ENCODE results near the gene ERG. TPM values are rescaled to one million over a fixed set of nuclear protein-coding genes. Genes with fewer than 3 reads are reported as not detected.

Gene ERG
- total and polyA plus RNA-seq, 2 donors, result 3.9 to 5.8 TPM

GRCh38 chr21:38428211-38428610 lies 70.1 kb downstream of the ERG start:
- no peaks in the 10 kb centered on the region for H3K9me3 ChIP-seq (ENCODE audit: control insufficient read depth in 2 of 2, insufficient read depth in 1 of 2, low read length in 1 of 2)
- no peak for DNase-seq (ENCODE audit: low read depth in 6 of 9, low spot score in 9 of 9)
- peaks cover 4 to 11% of the 10 kb centered on the region in 2 donors for H3K4me1 ChIP-seq (ENCODE audit: control insufficient read depth in 2 of 2, insufficient read depth in 2 of 2, low read length in 2 of 2)
- H3K4me3 ChIP-seq (ENCODE audit: low read length in 2 of 2), result no peak overlapping the region
- H3K27ac ChIP-seq (ENCODE audit: low read depth in 1 of 2, low read length in 1 of 2), result no peak overlapping the region
- 95% methylated on average over 7 of the region's 7 CpGs for WGBS
- H3K36me3 ChIP-seq (ENCODE audit: control insufficient read depth in 2 of 2, insufficient read depth in 2 of 2, low read length in 1 of 2), result no peaks in the 10 kb centered on the region
- H3K27me3 ChIP-seq (ENCODE audit: control insufficient read depth in 2 of 2, insufficient read depth in 1 of 2, low read length in 1 of 2), result no peaks in the 10 kb centered on the region

- no peaks in the 10 kb centered on the region for H3K27me3 ChIP-seq (ENCODE audit: control insufficient read depth in 2 of 2, insufficient read depth in 1 of 2, low read length in 1 of 2)
- 47% methylated on average over 11 of the region's 11 CpGs for WGBS
- H3K36me3 ChIP-seq (ENCODE audit: control insufficient read depth in 2 of 2, insufficient read depth in 2 of 2, low read length in 1 of 2), result no peaks in the 10 kb centered on the region
- no peaks in the 10 kb centered on the region for H3K9me3 ChIP-seq (ENCODE audit: control insufficient read depth in 2 of 2, insufficient read depth in 1 of 2, low read length in 1 of 2)
- H3K27ac ChIP-seq (ENCODE audit: low read depth in 1 of 2, low read length in 1 of 2), result peak overlapping the region in 1 of 2 donors; percentile 57
- H3K4me1 ChIP-seq (ENCODE audit: control insufficient read depth in 2 of 2, insufficient read depth in 2 of 2, low read length in 2 of 2), result peaks cover 9 to 22% of the 10 kb centered on the region in 2 donors
- peak; percentile 23 to 81 (median 45) for DNase-seq (ENCODE audit: low read depth in 6 of 9, low spot score in 9 of 9)
- H3K4me3 ChIP-seq (ENCODE audit: low read length in 2 of 2), result no peak overlapping the region
Observed at GRCh38 chr21:38424305-38425019, 73.8 kb downstream of the ERG start.

GRCh38 chr21:38422082-38422481 lies 76.2 kb downstream of the ERG start:
- Histone ChIP-seq H3K9me3 (ENCODE audit: control insufficient read depth in 2 of 2, insufficient read depth in 1 of 2, low read length in 1 of 2) (no peaks in the 10 kb centered on the region), H3K27ac (ENCODE audit: low read depth in 1 of 2, low read length in 1 of 2) (no peak overlapping the region), H3K36me3 (ENCODE audit: control insufficient read depth in 2 of 2, insufficient read depth in 2 of 2, low read length in 1 of 2) (no peaks in the 10 kb centered on the region), H3K4me1 (ENCODE audit: control insufficient read depth in 2 of 2, insufficient read depth in 2 of 2, low read length in 2 of 2) (peaks cover 9 to 22% of the 10 kb centered on the region in 2 donors), H3K4me3 (ENCODE audit: low read length in 2 of 2) (no peak overlapping the region), H3K27me3 (ENCODE audit: control insufficient read depth in 2 of 2, insufficient read depth in 1 of 2, low read length in 1 of 2) (no peaks in the 10 kb centered on the region)
- no peak for DNase-seq (ENCODE audit: low read depth in 6 of 9, low spot score in 9 of 9)
- 98% methylated on average over 5 of the region's 5 CpGs for WGBS

- Histone ChIP-seq H3K4me3 (ENCODE audit: low read length in 2 of 2) (no peak overlapping the region), H3K36me3 (ENCODE audit: control insufficient read depth in 2 of 2, insufficient read depth in 2 of 2, low read length in 1 of 2) (no peaks in the 10 kb centered on the region), H3K4me1 (ENCODE audit: control insufficient read depth in 2 of 2, insufficient read depth in 2 of 2, low read length in 2 of 2) (peaks cover 9 to 22% of the 10 kb centered on the region in 2 donors), H3K27ac (ENCODE audit: low read depth in 1 of 2, low read length in 1 of 2) (no peak overlapping the region), H3K9me3 (ENCODE audit: control insufficient read depth in 2 of 2, insufficient read depth in 1 of 2, low read length in 1 of 2) (no peaks in the 10 kb centered on the region), H3K27me3 (ENCODE audit: control insufficient read depth in 2 of 2, insufficient read depth in 1 of 2, low read length in 1 of 2) (no peaks in the 10 kb centered on the region)
- no peak for DNase-seq (ENCODE audit: low read depth in 6 of 9, low spot score in 9 of 9)
- WGBS, result 86% methylated on average over 3 of the region's 3 CpGs
Observed at GRCh38 chr21:38420140-38420539, 78.1 kb downstream of the ERG start.

- no peaks in the 10 kb centered on the region for H3K9me3 ChIP-seq (ENCODE audit: control insufficient read depth in 2 of 2, insufficient read depth in 1 of 2, low read length in 1 of 2)
- no peak overlapping the region for H3K4me3 ChIP-seq (ENCODE audit: low read length in 2 of 2)
- no peaks in the 10 kb centered on the region for H3K36me3 ChIP-seq (ENCODE audit: control insufficient read depth in 2 of 2, insufficient read depth in 2 of 2, low read length in 1 of 2)
- no peak overlapping the region for H3K27ac ChIP-seq (ENCODE audit: low read depth in 1 of 2, low read length in 1 of 2)
- WGBS, result 98% methylated on average over 5 of the region's 5 CpGs
- H3K27me3 ChIP-seq (ENCODE audit: control insufficient read depth in 2 of 2, insufficient read depth in 1 of 2, low read length in 1 of 2), result no peaks in the 10 kb centered on the region
- peaks cover 6 to 10% of the 10 kb centered on the region in 2 donors for H3K4me1 ChIP-seq (ENCODE audit: control insufficient read depth in 2 of 2, insufficient read depth in 2 of 2, low read length in 2 of 2)
- DNase-seq (ENCODE audit: low read depth in 6 of 9, low spot score in 9 of 9), result no peak
Observed at GRCh38 chr21:38417726-38418125, 80.6 kb downstream of the ERG start.

GRCh38 chr21:38416791-38417190 lies 81.5 kb downstream of the ERG start:
- no peak for DNase-seq (ENCODE audit: low read depth in 6 of 9, low spot score in 9 of 9)
- Histone ChIP-seq H3K9me3 (ENCODE audit: control insufficient read depth in 2 of 2, insufficient read depth in 1 of 2, low read length in 1 of 2) (no peaks in the 10 kb centered on the region), H3K4me1 (ENCODE audit: control insufficient read depth in 2 of 2, insufficient read depth in 2 of 2, low read length in 2 of 2) (peaks cover 6 to 10% of the 10 kb centered on the region in 2 donors), H3K27ac (ENCODE audit: low read depth in 1 of 2, low read length in 1 of 2) (no peak overlapping the region), H3K27me3 (ENCODE audit: control insufficient read depth in 2 of 2, insufficient read depth in 1 of 2, low read length in 1 of 2) (no peaks in the 10 kb centered on the region), H3K36me3 (ENCODE audit: control insufficient read depth in 2 of 2, insufficient read depth in 2 of 2, low read length in 1 of 2) (no peaks in the 10 kb centered on the region), H3K4me3 (ENCODE audit: low read length in 2 of 2) (no peak overlapping the region)
- 97% methylated on average over 10 of the region's 10 CpGs for WGBS

GRCh38 chr21:38413958-38414548 lies 84.2 kb downstream of the ERG start:
- no peak overlapping the region for H3K27ac ChIP-seq (ENCODE audit: low read depth in 1 of 2, low read length in 1 of 2)
- H3K4me3 ChIP-seq (ENCODE audit: low read length in 2 of 2), result no peak overlapping the region
- H3K9me3 ChIP-seq (ENCODE audit: control insufficient read depth in 2 of 2, insufficient read depth in 1 of 2, low read length in 1 of 2), result no peaks in the 10 kb centered on the region
- no peaks in the 10 kb centered on the region for H3K36me3 ChIP-seq (ENCODE audit: control insufficient read depth in 2 of 2, insufficient read depth in 2 of 2, low read length in 1 of 2)
- DNase-seq (ENCODE audit: low read depth in 6 of 9, low spot score in 9 of 9), result no peak
- no peaks in the 10 kb centered on the region for H3K27me3 ChIP-seq (ENCODE audit: control insufficient read depth in 2 of 2, insufficient read depth in 1 of 2, low read length in 1 of 2)
- WGBS, result 98% methylated on average over 3 of the region's 3 CpGs
- no peaks in the 10 kb centered on the region for H3K4me1 ChIP-seq (ENCODE audit: control insufficient read depth in 2 of 2, insufficient read depth in 2 of 2, low read length in 2 of 2)

- Histone ChIP-seq H3K27me3 (ENCODE audit: control insufficient read depth in 2 of 2, insufficient read depth in 1 of 2, low read length in 1 of 2) (no peaks in the 10 kb centered on the region), H3K9me3 (ENCODE audit: control insufficient read depth in 2 of 2, insufficient read depth in 1 of 2, low read length in 1 of 2) (peaks cover 0 to 2% of the 10 kb centered on the region in 2 donors), H3K4me1 (ENCODE audit: control insufficient read depth in 2 of 2, insufficient read depth in 2 of 2, low read length in 2 of 2) (no peaks in the 10 kb centered on the region), H3K36me3 (ENCODE audit: control insufficient read depth in 2 of 2, insufficient read depth in 2 of 2, low read length in 1 of 2) (no peaks in the 10 kb centered on the region), H3K4me3 (ENCODE audit: low read length in 2 of 2) (no peak overlapping the region), H3K27ac (ENCODE audit: low read depth in 1 of 2, low read length in 1 of 2) (no peak overlapping the region)
- 98% methylated on average over 1 of the region's 1 CpG for WGBS
- DNase-seq (ENCODE audit: low read depth in 6 of 9, low spot score in 9 of 9), result no peak
Observed at GRCh38 chr21:38410466-38410865, 87.8 kb downstream of the ERG start.

- WGBS, result 95% methylated on average over 3 of the region's 3 CpGs
- Histone ChIP-seq H3K27ac (ENCODE audit: low read depth in 1 of 2, low read length in 1 of 2) (no peak overlapping the region), H3K36me3 (ENCODE audit: control insufficient read depth in 2 of 2, insufficient read depth in 2 of 2, low read length in 1 of 2) (no peaks in the 10 kb centered on the region), H3K4me1 (ENCODE audit: control insufficient read depth in 2 of 2, insufficient read depth in 2 of 2, low read length in 2 of 2) (no peaks in the 10 kb centered on the region), H3K4me3 (ENCODE audit: low read length in 2 of 2) (no peak overlapping the region), H3K27me3 (ENCODE audit: control insufficient read depth in 2 of 2, insufficient read depth in 1 of 2, low read length in 1 of 2) (no peaks in the 10 kb centered on the region), H3K9me3 (ENCODE audit: control insufficient read depth in 2 of 2, insufficient read depth in 1 of 2, low read length in 1 of 2) (peaks cover 0 to 2% of the 10 kb centered on the region in 2 donors)
- DNase-seq (ENCODE audit: low read depth in 6 of 9, low spot score in 9 of 9), result no peak
Observed at GRCh38 chr21:38409907-38410306, 88.4 kb downstream of the ERG start.
